ENCODE results near the gene RPTOR. TPM values are rescaled to one million over a fixed set of nuclear protein-coding genes. Genes with fewer than 3 reads are reported as not detected.

RPTOR gene
- total RNA-seq, 1 experiment from 2014 or later = 25.1 TPM

DNA sequence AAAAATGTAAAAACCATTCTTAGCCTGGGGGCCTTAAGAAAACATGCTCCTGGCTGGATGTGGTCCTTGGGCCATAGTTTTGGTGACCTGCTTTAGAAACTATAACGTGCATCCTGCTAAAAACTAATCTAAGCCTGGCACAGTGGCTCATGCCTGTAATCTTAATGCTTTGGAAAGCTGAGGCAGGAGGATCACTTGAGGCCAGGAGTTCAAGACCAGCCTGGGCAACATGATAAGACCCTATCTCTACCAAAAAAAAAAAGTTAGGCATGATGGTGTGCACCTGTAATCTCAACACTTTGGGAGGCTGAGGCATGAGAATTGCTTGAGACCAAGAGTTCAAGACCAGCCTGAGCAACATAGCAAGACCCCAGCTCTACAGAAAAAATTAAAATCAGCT lies 263.2 kb downstream of the RPTOR start:
- H3K23me2 ChIP-seq (ENCODE audit: insufficient read length, low read depth, low read length, poor library complexity, severe bottlenecking) = no peaks in the 10 kb centered on the region
- no peak overlapping the region for H3K27ac ChIP-seq (ENCODE audit: insufficient read length, low read depth, low read length)
- H2AFZ ChIP-seq (ENCODE audit: low read length) = no peak overlapping the region
- Mint-ChIP-seq H3K36me3 (ENCODE audit: insufficient read depth in 1 of 3, low read depth in 3 of 3) (peaks cover 14 to 23% (median 18%) of the 10 kb centered on the region in 3 experiments), H3K4me1 (peaks cover 20 to 23% of the 10 kb centered on the region in 2 experiments), H3K4me3 (no peak overlapping the region), H3K27ac (no peak overlapping the region), H3K9me3 (peaks cover 15 to 17% of the 10 kb centered on the region in 2 experiments), H3K27me3 (ENCODE audit: low read depth) (no peaks in the 10 kb centered on the region)
- H3K27me3 ChIP-seq (ENCODE audit: insufficient read depth, low read length) = no peaks in the 10 kb centered on the region
- H2AK5ac ChIP-seq (ENCODE audit: insufficient read length, low read length) = no peak overlapping the region
- no peak overlapping the region for H3T11ph ChIP-seq (ENCODE audit: low read length)
- no peak overlapping the region for H4K8ac ChIP-seq (replicated peaks; ENCODE audit: insufficient read length, low read depth, low read length)
- no peak overlapping the region for H3K18ac ChIP-seq (ENCODE audit: insufficient read length, low read depth, low read length)
- no peak overlapping the region for H3K9ac ChIP-seq (ENCODE audit: extremely low read depth, insufficient read length, low read length)
- no peaks in the 10 kb centered on the region for H3K79me2 ChIP-seq (ENCODE audit: insufficient read depth, low read length)
- no CpG with 5 or more reads among the region's 1 CpG for WGBS (ENCODE audit: extremely low coverage, insufficient read length, low lambda C conversion rate)
- no peak overlapping the region for H2BK12ac ChIP-seq (ENCODE audit: insufficient read length, low read depth, low read length)
- TF ChIP-seq, protein P1, sequence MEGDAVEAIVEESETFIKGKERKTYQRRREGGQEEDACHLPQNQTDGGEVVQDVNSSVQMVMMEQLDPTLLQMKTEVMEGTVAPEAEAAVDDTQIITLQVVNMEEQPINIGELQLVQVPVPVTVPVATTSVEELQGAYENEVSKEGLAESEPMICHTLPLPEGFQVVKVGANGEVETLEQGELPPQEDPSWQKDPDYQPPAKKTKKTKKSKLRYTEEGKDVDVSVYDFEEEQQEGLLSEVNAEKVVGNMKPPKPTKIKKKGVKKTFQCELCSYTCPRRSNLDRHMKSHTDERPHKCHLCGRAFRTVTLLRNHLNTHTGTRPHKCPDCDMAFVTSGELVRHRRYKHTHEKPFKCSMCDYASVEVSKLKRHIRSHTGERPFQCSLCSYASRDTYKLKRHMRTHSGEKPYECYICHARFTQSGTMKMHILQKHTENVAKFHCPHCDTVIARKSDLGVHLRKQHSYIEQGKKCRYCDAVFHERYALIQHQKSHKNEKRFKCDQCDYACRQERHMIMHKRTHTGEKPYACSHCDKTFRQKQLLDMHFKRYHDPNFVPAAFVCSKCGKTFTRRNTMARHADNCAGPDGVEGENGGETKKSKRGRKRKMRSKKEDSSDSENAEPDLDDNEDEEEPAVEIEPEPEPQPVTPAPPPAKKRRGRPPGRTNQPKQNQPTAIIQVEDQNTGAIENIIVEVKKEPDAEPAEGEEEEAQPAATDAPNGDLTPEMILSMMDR (conservative IDR thresholded peaks at IDR 0.05) = no peak
- H2BK15ac ChIP-seq (ENCODE audit: low read depth, low read length) = no peak overlapping the region
- no peak overlapping the region for H2BK120ac ChIP-seq (ENCODE audit: low read depth, low read length, poor library complexity, severe bottlenecking)
- peak; percentile 5 for DNase-seq
- H4K91ac ChIP-seq (ENCODE audit: insufficient read length, low read depth, low read length) = no peak overlapping the region
- no peaks in the 10 kb centered on the region for H3K9me3 ChIP-seq (ENCODE audit: control insufficient read depth, low read depth, low read length)
- no peak overlapping the region for H3K14ac ChIP-seq (ENCODE audit: insufficient read depth, low read length)
- no peak overlapping the region for H3K56ac ChIP-seq (ENCODE audit: insufficient read length, low read depth, low read length)
- H3K23ac ChIP-seq (ENCODE audit: insufficient read length, low read depth, low read length) = no peak overlapping the region
- H3K4me2 ChIP-seq (ENCODE audit: insufficient read depth, insufficient read length, low read length) = no peak overlapping the region
- no peaks in the 10 kb centered on the region for H3K79me1 ChIP-seq (ENCODE audit: insufficient read depth, low read depth, low read length, poor library complexity, severe bottlenecking)
- H2BK20ac ChIP-seq (ENCODE audit: low read depth, low read length, poor library complexity, severe bottlenecking) = no peak overlapping the region
- H4K20me1 ChIP-seq (ENCODE audit: control insufficient read depth, insufficient read depth, insufficient read length) = no peaks in the 10 kb centered on the region
- no peak overlapping the region for H2BK5ac ChIP-seq (ENCODE audit: insufficient read length, low read length)
- no peak overlapping the region for H4K5ac ChIP-seq (ENCODE audit: insufficient read length, low read depth, low read length)
- H3K4me1 ChIP-seq (ENCODE audit: insufficient read depth, low read length) = no peaks in the 10 kb centered on the region
- no peak overlapping the region for H3K4ac ChIP-seq (ENCODE audit: low read depth, low read length)

All from H9 (cell line).